Naive thymus-derived CD4-positive, alpha-beta T cell (primary cell): ENCODE measurements around the gene ACACA. TPM values are rescaled to one million over a fixed set of nuclear protein-coding genes. Genes with fewer than 3 reads are reported as not detected.

ENCODE experiments used
- ATAC-seq: fragments of 150-1000 bp; cut with Tn5 transposase; 2 replicates; pipeline ENCODE4 v1.10.0; 2021; ENCODE audit warnings: mild to moderate bottlenecking, moderate library complexity
- CTCF ChIA-PET: fragments of 350-600 bp; sonication (Branson Sonifier 250); formaldehyde crosslinking; loops from one replicate; lab custom pipeline; 2021; ENCODE audit warnings: antibody characterized with exemption; lab: Charles Lee
- POLR2A ChIA-PET: fragments of 350-600 bp; sonication (Branson Sonifier 250); formaldehyde crosslinking; loops from one replicate; lab custom pipeline; 2021; ENCODE audit warnings: antibody characterized with exemption, inconsistent platforms; lab: Charles Lee
- DNase-seq, 9 donors: peaks; one replicate each; pipeline versions ENCODE4 v3.0.0 to v3.0.0-alpha.2; 2020 to 2022; ENCODE audit warnings: mixed read lengths in 1 of 9
- H3K27ac ChIP-seq: one replicate; pipeline ENCODE4 v1.7.0; 2013; ENCODE audit warnings: mild to moderate bottlenecking, low read depth, low read length, moderate library complexity
- H3K27me3 ChIP-seq, 2 donors: one replicate each; pipeline ENCODE4 v1.7.0; 2013; ENCODE audit warnings: low read length in 2 of 2, mild to moderate bottlenecking in 2 of 2, moderate library complexity in 2 of 2; ENCODE audit not compliant: control insufficient read depth in 2 of 2, insufficient read depth in 2 of 2
- H3K36me3 ChIP-seq, 3 experiments: 1 replicate in 2 of 3; 2 replicates in 1 of 3; pipeline ENCODE4 v1.7.0; 2013; ENCODE audit warnings: low read length in 3 of 3, mild to moderate bottlenecking in 3 of 3, moderate library complexity in 1 of 3; ENCODE audit not compliant: insufficient read depth in 3 of 3, control insufficient read depth in 2 of 3
- H3K4me1 ChIP-seq, 2 donors: one replicate each; pipeline ENCODE4 v1.7.0; 2013; ENCODE audit warnings: low read length in 2 of 2, mild to moderate bottlenecking in 2 of 2, moderate library complexity in 1 of 2; ENCODE audit not compliant: control insufficient read depth in 2 of 2, insufficient read depth in 2 of 2
- H3K4me3 ChIP-seq: 2 replicates; pipeline ENCODE4 v1.7.0; 2013; ENCODE audit warnings: mild to moderate bottlenecking, low read length
- H3K9me3 ChIP-seq, 3 experiments: 1 replicate in 2 of 3; 2 replicates in 1 of 3; pipeline ENCODE4 v1.7.0; 2013; ENCODE audit warnings: low read length in 3 of 3; ENCODE audit not compliant: control insufficient read depth in 2 of 3
- H3K27ac Mint-ChIP-seq, 9 donors: one replicate each; pipeline ENCODE4 v1.8.0; 2020 to 2022; ENCODE audit warnings: mixed read lengths in 9 of 9, mild to moderate bottlenecking in 8 of 9, moderate library complexity in 5 of 9, inconsistent platforms in 2 of 9
- H3K27me3 Mint-ChIP-seq, 5 donors: one replicate each; pipeline ENCODE4 v1.8.0; 2021 to 2022; ENCODE audit warnings: mixed read lengths in 5 of 5, mild to moderate bottlenecking in 1 of 5
- H3K36me3 Mint-ChIP-seq, 5 donors: one replicate each; pipeline ENCODE4 v1.8.0; 2020 to 2022; ENCODE audit warnings: mixed read lengths in 5 of 5, mild to moderate bottlenecking in 3 of 5, inconsistent platforms in 1 of 5
- H3K4me1 Mint-ChIP-seq, 7 donors: one replicate each; pipeline ENCODE4 v1.8.0; 2020 to 2022; ENCODE audit warnings: mixed read lengths in 7 of 7, mild to moderate bottlenecking in 3 of 7, inconsistent platforms in 1 of 7
- H3K4me3 Mint-ChIP-seq, 10 donors: one replicate each; pipeline ENCODE4 v1.8.0; 2020 to 2022; ENCODE audit warnings: mild to moderate bottlenecking in 10 of 10, mixed read lengths in 10 of 10, moderate library complexity in 6 of 10, inconsistent platforms in 2 of 10
- H3K9me3 Mint-ChIP-seq, 11 donors: one replicate each; pipeline ENCODE4 v1.8.0; 2020 to 2022; ENCODE audit warnings: mixed read lengths in 11 of 11, mild to moderate bottlenecking in 4 of 11, inconsistent platforms in 1 of 11, moderate library complexity in 1 of 11
- intact Hi-C, 2 donors: fragments of 100-400 bp; cut with micrococcal nuclease; formaldehyde crosslinking; loops; one replicate each; pipeline ENCODE4 v1.15.1; 2023
- polyA plus RNA-seq, 2 donors: library from polyadenylated mRNA; unstranded; fragments of 300-500 nt; fragmentation: Illumina TruSeq; gene quantifications; one replicate each; pipeline ENCODE4 v1.2.3, GENCODE V29; 2021
- total RNA-seq, 6 experiments: library from RNA in 5 of 6; stranded (reverse) in 5 of 6; gene quantifications; 1 replicate in 5 of 6; 2 replicates in 1 of 6; pipeline ENCODE4 v1.2.3 and lab custom pipeline; 2021 to 2026

ACACA gene
- total and polyA plus RNA-seq, 7 experiments from 2014 or later: 6.1 to 47.0 (median 14.5) TPM

GRCh38 chr17:37294888-37295287, 111.7 kb downstream of the ACACA start:
- Mint-ChIP-seq H3K4me1 (peaks cover 0 to 16% (median 4%) of the 10 kb centered on the region in 7 donors), H3K9me3 (no peaks in the 10 kb centered on the region), H3K36me3 (peaks cover 0 to 9% (median 0%) of the 10 kb centered on the region in 5 donors), H3K4me3 (no peak overlapping the region), H3K27me3 (no peaks in the 10 kb centered on the region), H3K27ac (peak overlapping the region in 1 of 9 donors; percentile 88)
- ChIA-PET POLR2A (no interaction called here), CTCF (no interaction called here)
- no peak overlapping the region for H3K4me3 ChIP-seq
- intact Hi-C loops: no loop called here
- H3K36me3 ChIP-seq: no peaks in the 10 kb centered on the region
- H3K27me3 ChIP-seq: no peaks in the 10 kb centered on the region
- DNase-seq: no peak
- H3K9me3 ChIP-seq: no peaks in the 10 kb centered on the region
- no peak for ATAC-seq
- H3K4me1 ChIP-seq: no peaks in the 10 kb centered on the region
- H3K27ac ChIP-seq: no peak overlapping the region

- Histone ChIP-seq H3K36me3 (no peaks in the 10 kb centered on the region), H3K4me3 (no peak overlapping the region), H3K4me1 (no peaks in the 10 kb centered on the region), H3K9me3 (no peaks in the 10 kb centered on the region), H3K27ac (no peak overlapping the region), H3K27me3 (no peaks in the 10 kb centered on the region)
- ChIA-PET CTCF (interaction anchor here (0.6 kb wide), 1 partner anchor 419 kb away, joined by 3 read pairs; no protein-coding TSS in a partner anchor), POLR2A (no interaction called here)
- Mint-ChIP-seq H3K27me3 (no peaks in the 10 kb centered on the region), H3K4me1 (peaks cover 0 to 15% (median 4%) of the 10 kb centered on the region in 7 donors), H3K27ac (no peak overlapping the region), H3K4me3 (no peak overlapping the region), H3K9me3 (no peaks in the 10 kb centered on the region), H3K36me3 (peaks cover 0 to 16% (median 0%) of the 10 kb centered on the region in 5 donors)
- DNase-seq (no peak), ATAC-seq (no peak)
- intact Hi-C loops: no loop called here
Observed at GRCh38 chr17:37293770-37294169, 112.9 kb downstream of the ACACA start.

- Histone ChIP-seq H3K4me1 (no peaks in the 10 kb centered on the region), H3K27me3 (no peaks in the 10 kb centered on the region), H3K36me3 (no peaks in the 10 kb centered on the region), H3K27ac (no peak overlapping the region), H3K9me3 (no peaks in the 10 kb centered on the region), H3K4me3 (no peak overlapping the region)
- no peaks in the 10 kb centered on the region for H3K9me3 Mint-ChIP-seq
- ATAC-seq: no peak
- peaks cover 0 to 20% (median 1%) of the 10 kb centered on the region in 5 donors for H3K36me3 Mint-ChIP-seq
- H3K4me1 Mint-ChIP-seq: peaks cover 0 to 7% (median 4%) of the 10 kb centered on the region in 7 donors
- no peaks in the 10 kb centered on the region for H3K27me3 Mint-ChIP-seq
- intact Hi-C loops: no loop called here
- CTCF ChIA-PET: no interaction called here
- DNase-seq: no peak
- peak overlapping the region in 1 of 9 donors; percentile 44 for H3K27ac Mint-ChIP-seq
- POLR2A ChIA-PET: no interaction called here
- H3K4me3 Mint-ChIP-seq: no peak overlapping the region
Observed at GRCh38 chr17:37292429-37293139, 114.1 kb downstream of the ACACA start.

GRCh38 chr17:37291351-37291750, 115.3 kb downstream of the ACACA start:
- Mint-ChIP-seq H3K27me3 (no peaks in the 10 kb centered on the region), H3K9me3 (no peaks in the 10 kb centered on the region), H3K27ac (no peak overlapping the region), H3K4me3 (no peak overlapping the region), H3K4me1 (peaks cover 0 to 7% (median 4%) of the 10 kb centered on the region in 7 donors), H3K36me3 (peaks cover 0 to 29% (median 1%) of the 10 kb centered on the region in 5 donors)
- CTCF ChIA-PET: no interaction called here
- no peak overlapping the region for H3K4me3 ChIP-seq
- no peaks in the 10 kb centered on the region for H3K36me3 ChIP-seq
- H3K9me3 ChIP-seq: no peaks in the 10 kb centered on the region
- DNase-seq (no peak), ATAC-seq (no peak)
- no peaks in the 10 kb centered on the region for H3K4me1 ChIP-seq
- no peaks in the 10 kb centered on the region for H3K27me3 ChIP-seq
- POLR2A ChIA-PET: no interaction called here
- intact Hi-C loops: no loop called here
- no peak overlapping the region for H3K27ac ChIP-seq

GRCh38 chr17:37286430-37286829, 120.2 kb downstream of the ACACA start:
- no peaks in the 10 kb centered on the region for H3K9me3 ChIP-seq
- intact Hi-C loops: no loop called here
- Mint-ChIP-seq H3K36me3 (peaks cover 9 to 46% (median 14%) of the 10 kb centered on the region in 5 donors), H3K27ac (no peak overlapping the region), H3K9me3 (no peaks in the 10 kb centered on the region), H3K4me1 (peaks cover 2 to 7% (median 5%) of the 10 kb centered on the region in 7 donors), H3K27me3 (no peaks in the 10 kb centered on the region), H3K4me3 (no peak overlapping the region)
- ChIA-PET POLR2A (no interaction called here), CTCF (interaction anchor here (0.7 to 0.8 kb wide), 2 partner anchors 87 to 278 kb away, joined by 3 read pairs; no protein-coding TSS in a partner anchor)
- no peaks in the 10 kb centered on the region for H3K4me1 ChIP-seq
- no peak for ATAC-seq
- no peak overlapping the region for H3K4me3 ChIP-seq
- no peak for DNase-seq
- no peaks in the 10 kb centered on the region for H3K27me3 ChIP-seq
- H3K27ac ChIP-seq: no peak overlapping the region
- H3K36me3 ChIP-seq: peaks cover 0 to 7% (median 0%) of the 10 kb centered on the region in 3 experiments

GRCh38 chr17:37284191-37284590, 122.4 kb downstream of the ACACA start:
- no peaks in the 10 kb centered on the region for H3K9me3 ChIP-seq
- intact Hi-C loops: no loop called here
- Mint-ChIP-seq H3K9me3 (no peaks in the 10 kb centered on the region), H3K27ac (no peak overlapping the region), H3K36me3 (peaks cover 9 to 55% (median 18%) of the 10 kb centered on the region in 5 donors), H3K4me3 (no peak overlapping the region), H3K27me3 (no peaks in the 10 kb centered on the region), H3K4me1 (peaks cover 0 to 7% (median 5%) of the 10 kb centered on the region in 7 donors)
- no peak overlapping the region for H3K27ac ChIP-seq
- no peaks in the 10 kb centered on the region for H3K4me1 ChIP-seq
- peaks cover 0 to 14% (median 0%) of the 10 kb centered on the region in 3 experiments for H3K36me3 ChIP-seq
- ChIA-PET POLR2A (no interaction called here), CTCF (no interaction called here)
- DNase-seq (no peak), ATAC-seq (no peak)
- H3K4me3 ChIP-seq: no peak overlapping the region
- H3K27me3 ChIP-seq: no peaks in the 10 kb centered on the region
